HEK293 (cell line): ENCODE results near the gene PI4KA.

ENCODE experiments used
- CTCF ChIA-PET: fragments of 350-600 bp; formaldehyde crosslinking; extraction: SDS; loops from one replicate; lab custom pipeline; 2021; ENCODE audit warnings: antibody characterized with exemption; lab: Yijun Ruan, JAX
- POLR2A ChIA-PET: fragments of 300-600 bp; formaldehyde crosslinking; extraction: SDS; loops from one replicate; lab custom pipeline; 2020; ENCODE audit warnings: antibody characterized with exemption, inconsistent platforms; lab: Yijun Ruan, JAX
- H3K27ac ChIP-seq: fragments of 200-500 bp; sonication (Bioruptor generic); 2 replicates; pipeline ENCODE4 v1.5.1; 2014; ENCODE audit warnings: low read depth, low read length, control low read depth, inconsistent platforms; ENCODE audit errors: extremely low read depth
- H3K36me3 ChIP-seq, 2 experiments: fragments of 200-500 bp in 1 of 2; sonication (Bioruptor generic) in 1 of 2; 1 replicate in 1 of 2; 2 replicates in 1 of 2; pipeline ENCODE4 v1.5.1; 2014 to 2017; ENCODE audit warnings: inconsistent platforms in 2 of 2, low read length in 2 of 2; ENCODE audit not compliant: control insufficient read depth in 2 of 2, insufficient read depth in 1 of 2
- H3K4me1 ChIP-seq: fragments of 200-500 bp; sonication (Bioruptor generic); 2 replicates; pipeline ENCODE4 v1.5.1; 2014; ENCODE audit warnings: mild to moderate bottlenecking, low read length, inconsistent platforms; ENCODE audit not compliant: control insufficient read depth, insufficient read depth
- H3K4me3 ChIP-seq: 2 replicates; pipeline ENCODE4 v1.5.1; 2011; ENCODE audit warnings: low read depth, mild to moderate bottlenecking, control low read depth, low read length, moderate library complexity
- H3K9me3 ChIP-seq: fragments of 200-500 bp; sonication (Bioruptor generic); 2 replicates; pipeline ENCODE4 v1.5.1; 2014; ENCODE audit warnings: low read depth, low read length, inconsistent platforms; ENCODE audit not compliant: control insufficient read depth, insufficient read depth
- EGR2 ChIP-seq: fragments of 450-650 bp; formaldehyde crosslinking; IDR thresholded peaks from 2 replicates; pipeline ENCODE4 v1.5.1; 2016; ENCODE audit warnings: low read depth, missing biosample characterization, missing genetic modification characterization
- RBAK ChIP-seq: fragments of 450-650 bp; formaldehyde crosslinking; IDR thresholded peaks from 2 replicates; pipeline ENCODE4 v1.5.1; 2016; ENCODE audit warnings: missing biosample characterization, missing genetic modification characterization
- REPIN1 ChIP-seq: fragments of 450-650 bp; formaldehyde crosslinking; IDR thresholded peaks from 2 replicates; pipeline ENCODE4 v1.5.1; 2017; ENCODE audit warnings: missing biosample characterization, missing genetic modification characterization, low read depth
- SCRT2 ChIP-seq: fragments of 450-650 bp; formaldehyde crosslinking; IDR thresholded peaks from 2 replicates; pipeline ENCODE4 v1.5.1; 2016; ENCODE audit warnings: missing biosample characterization, missing genetic modification characterization
- ZBTB17 ChIP-seq: fragments of 450-650 bp; formaldehyde crosslinking; IDR thresholded peaks from 2 replicates; pipeline ENCODE4 v1.5.1; 2016; ENCODE audit warnings: missing biosample characterization, missing genetic modification characterization
- ZEB2 ChIP-seq: fragments of 450-650 bp; formaldehyde crosslinking; IDR thresholded peaks from 2 replicates; pipeline ENCODE4 v1.5.1; 2016; ENCODE audit warnings: missing biosample characterization, missing genetic modification characterization
- ZFP41 ChIP-seq: fragments of 450-650 bp; formaldehyde crosslinking; IDR thresholded peaks from 2 replicates; pipeline ENCODE4 v1.5.1; 2016; ENCODE audit warnings: missing biosample characterization, missing genetic modification characterization, borderline replicate concordance
- ZNF202 ChIP-seq: fragments of 450-650 bp; formaldehyde crosslinking; IDR thresholded peaks from 2 replicates; pipeline ENCODE4 v1.5.1; 2016; ENCODE audit warnings: missing biosample characterization, missing genetic modification characterization, borderline replicate concordance
- ZNF324 ChIP-seq: fragments of 450-650 bp; formaldehyde crosslinking; IDR thresholded peaks from 2 replicates; pipeline ENCODE4 v1.5.1; 2016; ENCODE audit warnings: missing biosample characterization, missing genetic modification characterization
- ZNF571 ChIP-seq: fragments of 450-650 bp; formaldehyde crosslinking; IDR thresholded peaks from 2 replicates; pipeline ENCODE4 v1.5.0; 2017; ENCODE audit warnings: missing biosample characterization, missing genetic modification characterization
- ZNF600 ChIP-seq: fragments of 450-650 bp; formaldehyde crosslinking; IDR thresholded peaks from 2 replicates; pipeline ENCODE4 v1.5.1; 2016; ENCODE audit warnings: missing biosample characterization, missing genetic modification characterization
- ZXDB ChIP-seq: fragments of 450-650 bp; formaldehyde crosslinking; IDR thresholded peaks from 2 replicates; pipeline ENCODE4 v1.5.1; 2016; ENCODE audit warnings: missing biosample characterization, missing genetic modification characterization
- TF ChIP-seq, protein P1 (sequence below): IDR thresholded peaks from 2 replicates; pipeline ENCODE4 v1.6.1; 2011; ENCODE audit warnings: mild to moderate bottlenecking, low read depth, low read length, borderline replicate concordance
- TF ChIP-seq, protein P2 (sequence below): fragments of 450-650 bp; formaldehyde crosslinking; IDR thresholded peaks from 2 replicates; pipeline ENCODE4 v1.5.1; 2016; ENCODE audit warnings: missing biosample characterization, missing genetic modification characterization, low read depth
- TF ChIP-seq, protein P3 (sequence below): fragments of 450-650 bp; formaldehyde crosslinking; IDR thresholded peaks from 2 replicates; pipeline ENCODE4 v1.5.1; 2016; ENCODE audit warnings: missing biosample characterization, missing genetic modification characterization
- TF ChIP-seq, protein P4 (sequence below): fragments of 450-650 bp; formaldehyde crosslinking; IDR thresholded peaks from 2 replicates; pipeline ENCODE4 v1.5.1; 2016; ENCODE audit warnings: missing biosample characterization, missing genetic modification characterization, borderline replicate concordance
- TF ChIP-seq, protein P5 (sequence below): fragments of 450-650 bp; formaldehyde crosslinking; IDR thresholded peaks from 2 replicates; pipeline ENCODE4 v1.5.1; 2016; ENCODE audit warnings: missing biosample characterization, missing genetic modification characterization

The PI4KA gene

DNA sequence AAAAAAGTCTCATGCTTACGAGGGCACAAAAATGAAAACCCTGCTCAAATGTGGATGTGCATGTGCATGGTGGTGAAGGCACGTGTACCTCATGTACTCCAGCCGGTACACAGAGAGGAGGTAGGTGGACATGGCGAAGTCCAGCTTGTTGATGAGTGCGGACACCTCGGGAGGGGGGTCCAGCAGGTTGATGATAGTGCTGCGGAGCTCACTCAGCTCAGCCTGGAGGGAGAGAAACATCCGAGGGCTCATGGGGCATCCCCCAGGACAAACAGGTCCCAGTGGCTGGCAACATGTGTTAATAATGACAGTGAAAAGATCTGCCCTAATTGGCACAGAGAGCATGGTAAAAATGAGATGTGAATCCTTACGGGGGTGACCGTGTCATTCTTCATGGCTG, 93.9 kb downstream of the PI4KA start:
- ChIA-PET CTCF (no interaction called here), POLR2A (no interaction called here)
- TF ChIP-seq SCRT2 (no peak), RBAK (no peak), ZNF571 (tag by site-specific recombination) (no peak), ZNF324 (tag by site-specific recombination) (no peak)
- TF ChIP-seq, protein P1, sequence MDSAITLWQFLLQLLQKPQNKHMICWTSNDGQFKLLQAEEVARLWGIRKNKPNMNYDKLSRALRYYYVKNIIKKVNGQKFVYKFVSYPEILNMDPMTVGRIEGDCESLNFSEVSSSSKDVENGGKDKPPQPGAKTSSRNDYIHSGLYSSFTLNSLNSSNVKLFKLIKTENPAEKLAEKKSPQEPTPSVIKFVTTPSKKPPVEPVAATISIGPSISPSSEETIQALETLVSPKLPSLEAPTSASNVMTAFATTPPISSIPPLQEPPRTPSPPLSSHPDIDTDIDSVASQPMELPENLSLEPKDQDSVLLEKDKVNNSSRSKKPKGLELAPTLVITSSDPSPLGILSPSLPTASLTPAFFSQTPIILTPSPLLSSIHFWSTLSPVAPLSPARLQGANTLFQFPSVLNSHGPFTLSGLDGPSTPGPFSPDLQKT: no peak
- TF ChIP-seq, protein P2, sequence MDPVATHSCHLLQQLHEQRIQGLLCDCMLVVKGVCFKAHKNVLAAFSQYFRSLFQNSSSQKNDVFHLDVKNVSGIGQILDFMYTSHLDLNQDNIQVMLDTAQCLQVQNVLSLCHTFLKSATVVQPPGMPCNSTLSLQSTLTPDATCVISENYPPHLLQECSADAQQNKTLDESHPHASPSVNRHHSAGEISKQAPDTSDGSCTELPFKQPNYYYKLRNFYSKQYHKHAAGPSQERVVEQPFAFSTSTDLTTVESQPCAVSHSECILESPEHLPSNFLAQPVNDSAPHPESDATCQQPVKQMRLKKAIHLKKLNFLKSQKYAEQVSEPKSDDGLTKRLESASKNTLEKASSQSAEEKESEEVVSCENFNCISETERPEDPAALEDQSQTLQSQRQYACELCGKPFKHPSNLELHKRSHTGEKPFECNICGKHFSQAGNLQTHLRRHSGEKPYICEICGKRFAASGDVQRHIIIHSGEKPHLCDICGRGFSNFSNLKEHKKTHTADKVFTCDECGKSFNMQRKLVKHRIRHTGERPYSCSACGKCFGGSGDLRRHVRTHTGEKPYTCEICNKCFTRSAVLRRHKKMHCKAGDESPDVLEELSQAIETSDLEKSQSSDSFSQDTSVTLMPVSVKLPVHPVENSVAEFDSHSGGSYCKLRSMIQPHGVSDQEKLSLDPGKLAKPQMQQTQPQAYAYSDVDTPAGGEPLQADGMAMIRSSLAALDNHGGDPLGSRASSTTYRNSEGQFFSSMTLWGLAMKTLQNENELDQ: no peak
- TF ChIP-seq, protein P3, sequence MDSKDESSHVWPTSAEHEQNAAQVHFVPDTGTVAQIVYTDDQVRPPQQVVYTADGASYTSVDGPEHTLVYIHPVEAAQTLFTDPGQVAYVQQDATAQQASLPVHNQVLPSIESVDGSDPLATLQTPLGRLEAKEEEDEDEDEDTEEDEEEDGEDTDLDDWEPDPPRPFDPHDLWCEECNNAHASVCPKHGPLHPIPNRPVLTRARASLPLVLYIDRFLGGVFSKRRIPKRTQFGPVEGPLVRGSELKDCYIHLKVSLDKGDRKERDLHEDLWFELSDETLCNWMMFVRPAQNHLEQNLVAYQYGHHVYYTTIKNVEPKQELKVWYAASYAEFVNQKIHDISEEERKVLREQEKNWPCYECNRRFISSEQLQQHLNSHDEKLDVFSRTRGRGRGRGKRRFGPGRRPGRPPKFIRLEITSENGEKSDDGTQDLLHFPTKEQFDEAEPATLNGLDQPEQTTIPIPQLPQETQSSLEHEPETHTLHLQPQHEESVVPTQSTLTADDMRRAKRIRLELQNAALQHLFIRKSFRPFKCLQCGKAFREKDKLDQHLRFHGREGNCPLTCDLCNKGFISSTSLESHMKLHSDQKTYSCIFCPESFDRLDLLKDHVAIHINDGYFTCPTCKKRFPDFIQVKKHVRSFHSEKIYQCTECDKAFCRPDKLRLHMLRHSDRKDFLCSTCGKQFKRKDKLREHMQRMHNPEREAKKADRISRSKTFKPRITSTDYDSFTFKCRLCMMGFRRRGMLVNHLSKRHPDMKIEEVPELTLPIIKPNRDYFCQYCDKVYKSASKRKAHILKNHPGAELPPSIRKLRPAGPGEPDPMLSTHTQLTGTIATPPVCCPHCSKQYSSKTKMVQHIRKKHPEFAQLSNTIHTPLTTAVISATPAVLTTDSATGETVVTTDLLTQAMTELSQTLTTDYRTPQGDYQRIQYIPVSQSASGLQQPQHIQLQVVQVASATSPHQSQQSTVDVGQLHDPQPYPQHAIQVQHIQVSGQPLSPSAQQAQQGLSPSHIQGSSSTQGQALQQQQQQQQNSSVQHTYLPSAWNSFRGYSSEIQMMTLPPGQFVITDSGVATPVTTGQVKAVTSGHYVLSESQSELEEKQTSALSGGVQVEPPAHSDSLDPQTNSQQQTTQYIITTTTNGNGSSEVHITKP (tag by site-specific recombination): no peak
- H3K4me1 ChIP-seq: no peaks in the 10 kb centered on the region
- H3K9me3 ChIP-seq: no peaks in the 10 kb centered on the region
- peaks cover 0 to 61% of the 10 kb centered on the region in 2 experiments; a peak in 2 of 3 replicates for H3K36me3 ChIP-seq
- H3K27ac ChIP-seq: no peak overlapping the region
- no peak overlapping the region for H3K4me3 ChIP-seq

DNA sequence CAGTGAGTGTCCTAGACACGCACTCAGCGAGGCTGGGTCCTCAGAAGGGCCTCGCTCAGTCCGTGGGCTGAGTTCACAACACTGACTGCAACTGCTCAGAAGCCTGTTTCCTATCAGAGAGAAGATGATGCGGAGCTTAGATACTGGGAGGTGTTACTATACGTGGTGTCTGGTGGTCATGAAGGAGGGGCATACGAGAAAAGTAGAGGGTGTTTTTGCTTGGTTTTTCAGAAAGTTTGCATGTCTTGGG, 94.2 kb downstream of the PI4KA start:
- no peaks in the 10 kb centered on the region for H3K4me1 ChIP-seq
- no peak for TF ChIP-seq ZBTB17
- no peak for TF ChIP-seq ZNF600 (tag by site-specific recombination)
- TF ChIP-seq ZNF202 (tag by site-specific recombination): no peak
- no peak for TF ChIP-seq ZEB2 (tag by site-specific recombination)
- no peak for TF ChIP-seq ZXDB
- TF ChIP-seq EGR2 (tag by site-specific recombination): no peak
- no peak for TF ChIP-seq REPIN1 (tag by site-specific recombination)
- TF ChIP-seq, protein P4, sequence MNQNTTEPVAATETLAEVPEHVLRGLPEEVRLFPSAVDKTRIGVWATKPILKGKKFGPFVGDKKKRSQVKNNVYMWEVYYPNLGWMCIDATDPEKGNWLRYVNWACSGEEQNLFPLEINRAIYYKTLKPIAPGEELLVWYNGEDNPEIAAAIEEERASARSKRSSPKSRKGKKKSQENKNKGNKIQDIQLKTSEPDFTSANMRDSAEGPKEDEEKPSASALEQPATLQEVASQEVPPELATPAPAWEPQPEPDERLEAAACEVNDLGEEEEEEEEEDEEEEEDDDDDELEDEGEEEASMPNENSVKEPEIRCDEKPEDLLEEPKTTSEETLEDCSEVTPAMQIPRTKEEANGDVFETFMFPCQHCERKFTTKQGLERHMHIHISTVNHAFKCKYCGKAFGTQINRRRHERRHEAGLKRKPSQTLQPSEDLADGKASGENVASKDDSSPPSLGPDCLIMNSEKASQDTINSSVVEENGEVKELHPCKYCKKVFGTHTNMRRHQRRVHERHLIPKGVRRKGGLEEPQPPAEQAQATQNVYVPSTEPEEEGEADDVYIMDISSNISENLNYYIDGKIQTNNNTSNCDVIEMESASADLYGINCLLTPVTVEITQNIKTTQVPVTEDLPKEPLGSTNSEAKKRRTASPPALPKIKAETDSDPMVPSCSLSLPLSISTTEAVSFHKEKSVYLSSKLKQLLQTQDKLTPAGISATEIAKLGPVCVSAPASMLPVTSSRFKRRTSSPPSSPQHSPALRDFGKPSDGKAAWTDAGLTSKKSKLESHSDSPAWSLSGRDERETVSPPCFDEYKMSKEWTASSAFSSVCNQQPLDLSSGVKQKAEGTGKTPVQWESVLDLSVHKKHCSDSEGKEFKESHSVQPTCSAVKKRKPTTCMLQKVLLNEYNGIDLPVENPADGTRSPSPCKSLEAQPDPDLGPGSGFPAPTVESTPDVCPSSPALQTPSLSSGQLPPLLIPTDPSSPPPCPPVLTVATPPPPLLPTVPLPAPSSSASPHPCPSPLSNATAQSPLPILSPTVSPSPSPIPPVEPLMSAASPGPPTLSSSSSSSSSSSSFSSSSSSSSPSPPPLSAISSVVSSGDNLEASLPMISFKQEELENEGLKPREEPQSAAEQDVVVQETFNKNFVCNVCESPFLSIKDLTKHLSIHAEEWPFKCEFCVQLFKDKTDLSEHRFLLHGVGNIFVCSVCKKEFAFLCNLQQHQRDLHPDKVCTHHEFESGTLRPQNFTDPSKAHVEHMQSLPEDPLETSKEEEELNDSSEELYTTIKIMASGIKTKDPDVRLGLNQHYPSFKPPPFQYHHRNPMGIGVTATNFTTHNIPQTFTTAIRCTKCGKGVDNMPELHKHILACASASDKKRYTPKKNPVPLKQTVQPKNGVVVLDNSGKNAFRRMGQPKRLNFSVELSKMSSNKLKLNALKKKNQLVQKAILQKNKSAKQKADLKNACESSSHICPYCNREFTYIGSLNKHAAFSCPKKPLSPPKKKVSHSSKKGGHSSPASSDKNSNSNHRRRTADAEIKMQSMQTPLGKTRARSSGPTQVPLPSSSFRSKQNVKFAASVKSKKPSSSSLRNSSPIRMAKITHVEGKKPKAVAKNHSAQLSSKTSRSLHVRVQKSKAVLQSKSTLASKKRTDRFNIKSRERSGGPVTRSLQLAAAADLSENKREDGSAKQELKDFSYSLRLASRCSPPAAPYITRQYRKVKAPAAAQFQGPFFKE (tag by site-specific recombination): no peak
- TF ChIP-seq ZFP41 (tag by site-specific recombination): no peak
- TF ChIP-seq, protein P5, sequence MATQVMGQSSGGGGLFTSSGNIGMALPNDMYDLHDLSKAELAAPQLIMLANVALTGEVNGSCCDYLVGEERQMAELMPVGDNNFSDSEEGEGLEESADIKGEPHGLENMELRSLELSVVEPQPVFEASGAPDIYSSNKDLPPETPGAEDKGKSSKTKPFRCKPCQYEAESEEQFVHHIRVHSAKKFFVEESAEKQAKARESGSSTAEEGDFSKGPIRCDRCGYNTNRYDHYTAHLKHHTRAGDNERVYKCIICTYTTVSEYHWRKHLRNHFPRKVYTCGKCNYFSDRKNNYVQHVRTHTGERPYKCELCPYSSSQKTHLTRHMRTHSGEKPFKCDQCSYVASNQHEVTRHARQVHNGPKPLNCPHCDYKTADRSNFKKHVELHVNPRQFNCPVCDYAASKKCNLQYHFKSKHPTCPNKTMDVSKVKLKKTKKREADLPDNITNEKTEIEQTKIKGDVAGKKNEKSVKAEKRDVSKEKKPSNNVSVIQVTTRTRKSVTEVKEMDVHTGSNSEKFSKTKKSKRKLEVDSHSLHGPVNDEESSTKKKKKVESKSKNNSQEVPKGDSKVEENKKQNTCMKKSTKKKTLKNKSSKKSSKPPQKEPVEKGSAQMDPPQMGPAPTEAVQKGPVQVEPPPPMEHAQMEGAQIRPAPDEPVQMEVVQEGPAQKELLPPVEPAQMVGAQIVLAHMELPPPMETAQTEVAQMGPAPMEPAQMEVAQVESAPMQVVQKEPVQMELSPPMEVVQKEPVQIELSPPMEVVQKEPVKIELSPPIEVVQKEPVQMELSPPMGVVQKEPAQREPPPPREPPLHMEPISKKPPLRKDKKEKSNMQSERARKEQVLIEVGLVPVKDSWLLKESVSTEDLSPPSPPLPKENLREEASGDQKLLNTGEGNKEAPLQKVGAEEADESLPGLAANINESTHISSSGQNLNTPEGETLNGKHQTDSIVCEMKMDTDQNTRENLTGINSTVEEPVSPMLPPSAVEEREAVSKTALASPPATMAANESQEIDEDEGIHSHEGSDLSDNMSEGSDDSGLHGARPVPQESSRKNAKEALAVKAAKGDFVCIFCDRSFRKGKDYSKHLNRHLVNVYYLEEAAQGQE (tag by site-specific recombination): no peak
- POLR2A ChIA-PET: no interaction called here
- H3K9me3 ChIP-seq: no peaks in the 10 kb centered on the region
- H3K36me3 ChIP-seq: peaks cover 0 to 61% of the 10 kb centered on the region in 2 experiments; a peak in 2 of 3 replicates
- H3K27ac ChIP-seq: no peak overlapping the region
- CTCF ChIA-PET: interaction anchor here (0.7 kb wide), 1 partner anchor 22 kb away, joined by 3 read pairs; no protein-coding TSS in a partner anchor
- no peak overlapping the region for H3K4me3 ChIP-seq
